Bronchial epithelial cell (primary cell): ENCODE results near the gene TBC1D3B. TPM values are rescaled to one million over a fixed set of nuclear protein-coding genes. Genes with fewer than 3 reads are reported as not detected.

Experiments used
- DNase-seq: peaks from one replicate; pipeline ENCODE4 v3.0.0-alpha.2; 2010; ENCODE audit warnings: low read depth
- FAIRE-seq: peaks from 2 replicates; lab custom pipeline; 2011; peaks lifted over from hg19 to GRCh38; lab: Jason Lieb, UNC
- H3K27me3 ChIP-seq: 2 replicates; pipeline ENCODE4 v1.5.1; 2011; ENCODE audit warnings: low read length; ENCODE audit not compliant: control insufficient read depth, insufficient read depth
- H3K36me3 ChIP-seq: 2 replicates; pipeline ENCODE4 v1.5.1; 2011; ENCODE audit warnings: low read length; ENCODE audit not compliant: control insufficient read depth, insufficient read depth
- H3K4me3 ChIP-seq: 2 replicates; pipeline ENCODE4 v1.5.1; 2011; ENCODE audit warnings: mild to moderate bottlenecking, low read depth, low read length, control low read depth
- CTCF ChIP-seq: IDR thresholded peaks from 2 replicates; pipeline ENCODE4 v1.5.1; 2011; ENCODE audit warnings: mild to moderate bottlenecking, moderate library complexity, low read length, control low read depth, inconsistent platforms; ENCODE audit not compliant: insufficient read depth, severe bottlenecking
- total RNA-seq: library from RNA; depleted of rRNA; stranded (reverse); fragments of >200 nt; gene quantifications from 2 replicates; pipeline ENCODE4 v1.2.1, GENCODE V29; 2014

The TBC1D3B gene
- total RNA-seq, 1 donor from 2014 or later, result 0.79 TPM

- FAIRE-seq (no peak), DNase-seq (no peak)
- Histone ChIP-seq H3K4me3 (no peak overlapping the region), H3K36me3 (no peaks in the 10 kb centered on the region), H3K27me3 (peaks cover 2% of the 10 kb centered on the region)
- TF ChIP-seq CTCF, result no peak
Observed at GRCh38 chr17:36132421-36132831, 44.0 kb downstream of the TBC1D3B start.

GRCh38 chr17:36131931-36132330 is 44.5 kb downstream of the TBC1D3B start:
- FAIRE-seq (no peak), DNase-seq (no peak)
- Histone ChIP-seq H3K36me3 (no peaks in the 10 kb centered on the region), H3K4me3 (no peak overlapping the region), H3K27me3 (peaks cover 2% of the 10 kb centered on the region)
- TF ChIP-seq CTCF, result no peak

GRCh38 chr17:36131421-36131820 is 45.0 kb downstream of the TBC1D3B start:
- no peak for DNase-seq
- no peak for TF ChIP-seq CTCF
- H3K36me3 ChIP-seq, result no peaks in the 10 kb centered on the region
- H3K27me3 ChIP-seq, result peaks cover 2% of the 10 kb centered on the region
- no peak for FAIRE-seq
- H3K4me3 ChIP-seq, result no peak overlapping the region

GRCh38 chr17:36130346-36130745 is 46.1 kb downstream of the TBC1D3B start:
- Histone ChIP-seq H3K36me3 (no peaks in the 10 kb centered on the region), H3K4me3 (no peak overlapping the region), H3K27me3 (peaks cover 2% of the 10 kb centered on the region)
- no peak for TF ChIP-seq CTCF
- no peak for DNase-seq
- no peak for FAIRE-seq

- Histone ChIP-seq H3K4me3 (no peak overlapping the region), H3K27me3 (peaks cover 2% of the 10 kb centered on the region), H3K36me3 (no peaks in the 10 kb centered on the region)
- DNase-seq (no peak), FAIRE-seq (no peak)
- TF ChIP-seq CTCF, result no peak
Observed at GRCh38 chr17:36129616-36130015, 46.8 kb downstream of the TBC1D3B start.

GRCh38 chr17:36128411-36128978 is 47.9 kb downstream of the TBC1D3B start:
- Histone ChIP-seq H3K36me3 (no peaks in the 10 kb centered on the region), H3K27me3 (peaks cover 2% of the 10 kb centered on the region), H3K4me3 (no peak overlapping the region)
- no peak for DNase-seq
- TF ChIP-seq CTCF, result no peak
- no peak for FAIRE-seq
